Spleen (tissue), 3 donors: ENCODE data around the gene MYNN.

Source experiments
- POLR2A ChIP-seq, 3 donors: fragments of 450-650 bp; IDR thresholded peaks; one replicate each; pipeline ENCODE4 v1.5.1; 2017; ENCODE audit warnings: antibody characterized with exemption in 3 of 3, mild to moderate bottlenecking in 1 of 3
- POLR2AphosphoS5 ChIP-seq, 3 donors: sonication (generic); formaldehyde crosslinking; IDR thresholded peaks; one replicate each; pipeline ENCODE4 v1.5.1; 2017; ENCODE audit warnings: antibody characterized with exemption in 3 of 3

DNA sequence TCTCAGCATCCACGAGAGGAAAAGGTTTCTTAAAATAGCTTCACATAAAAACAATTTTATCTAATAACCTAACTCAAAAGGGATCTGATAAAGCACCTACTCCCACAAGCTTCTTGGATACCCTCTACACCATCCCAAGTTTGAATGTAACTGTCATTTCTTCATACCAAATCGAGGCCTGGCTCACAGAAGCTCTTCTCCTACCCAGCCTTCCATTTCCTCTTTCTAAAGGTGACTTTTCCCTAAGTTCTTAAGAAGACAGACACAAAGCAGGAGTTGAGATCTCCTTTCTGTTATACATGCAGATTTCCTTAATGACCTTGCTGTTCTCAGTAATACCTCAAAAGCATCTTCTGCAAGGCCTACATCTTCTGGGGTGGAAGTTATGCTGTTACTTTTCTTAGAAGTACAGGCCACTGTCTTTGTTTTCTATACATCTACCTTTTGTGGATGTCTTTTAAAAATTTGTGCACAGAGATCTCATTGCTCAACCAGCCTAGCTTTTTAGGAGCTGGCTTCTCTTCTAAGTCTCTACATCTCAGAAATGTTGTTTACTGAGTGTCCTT is 36.1 kb downstream of the MYNN start:
- no peak for TF ChIP-seq POLR2A (IDR thresholded peaks at IDR 0.05)
- no peak for TF ChIP-seq POLR2AphosphoS5 (IDR thresholded peaks at IDR 0.05)
